LNCAP (cell line): ENCODE data around the gene CNOT10.

Experiments used
- TF ChIP-seq, protein P1 (sequence below): fragments of 450-650 bp; IDR thresholded peaks from 2 replicates; pipeline ENCODE4 v1.5.1; 2017; ENCODE audit warnings: mild to moderate bottlenecking

Gene CNOT10

DNA sequence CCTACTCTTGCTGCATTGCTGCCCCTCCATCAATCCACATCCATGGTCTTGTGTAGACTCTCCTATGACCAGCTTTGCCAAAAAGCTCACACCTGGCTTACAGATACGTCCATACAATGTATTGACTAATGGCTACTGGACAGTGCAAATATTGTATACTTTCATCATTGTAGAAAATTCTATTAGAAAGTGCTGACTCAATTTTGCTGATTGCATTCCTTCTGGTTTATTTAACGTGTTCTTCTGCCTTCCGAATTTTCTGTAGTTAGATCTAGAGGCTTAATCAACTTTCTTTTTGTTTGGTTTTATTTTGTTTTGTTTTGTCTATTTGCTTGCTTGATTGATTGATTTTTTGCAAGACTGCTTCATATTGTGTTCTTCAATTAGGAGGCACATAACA lies 29.8 kb upstream of the CNOT10 start:
- TF ChIP-seq, protein P1, sequence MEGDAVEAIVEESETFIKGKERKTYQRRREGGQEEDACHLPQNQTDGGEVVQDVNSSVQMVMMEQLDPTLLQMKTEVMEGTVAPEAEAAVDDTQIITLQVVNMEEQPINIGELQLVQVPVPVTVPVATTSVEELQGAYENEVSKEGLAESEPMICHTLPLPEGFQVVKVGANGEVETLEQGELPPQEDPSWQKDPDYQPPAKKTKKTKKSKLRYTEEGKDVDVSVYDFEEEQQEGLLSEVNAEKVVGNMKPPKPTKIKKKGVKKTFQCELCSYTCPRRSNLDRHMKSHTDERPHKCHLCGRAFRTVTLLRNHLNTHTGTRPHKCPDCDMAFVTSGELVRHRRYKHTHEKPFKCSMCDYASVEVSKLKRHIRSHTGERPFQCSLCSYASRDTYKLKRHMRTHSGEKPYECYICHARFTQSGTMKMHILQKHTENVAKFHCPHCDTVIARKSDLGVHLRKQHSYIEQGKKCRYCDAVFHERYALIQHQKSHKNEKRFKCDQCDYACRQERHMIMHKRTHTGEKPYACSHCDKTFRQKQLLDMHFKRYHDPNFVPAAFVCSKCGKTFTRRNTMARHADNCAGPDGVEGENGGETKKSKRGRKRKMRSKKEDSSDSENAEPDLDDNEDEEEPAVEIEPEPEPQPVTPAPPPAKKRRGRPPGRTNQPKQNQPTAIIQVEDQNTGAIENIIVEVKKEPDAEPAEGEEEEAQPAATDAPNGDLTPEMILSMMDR: no peak

GRCh38 chr3:32660634-32661033 lies 24.4 kb upstream of the CNOT10 start:
- TF ChIP-seq, protein P1: no peak

DNA sequence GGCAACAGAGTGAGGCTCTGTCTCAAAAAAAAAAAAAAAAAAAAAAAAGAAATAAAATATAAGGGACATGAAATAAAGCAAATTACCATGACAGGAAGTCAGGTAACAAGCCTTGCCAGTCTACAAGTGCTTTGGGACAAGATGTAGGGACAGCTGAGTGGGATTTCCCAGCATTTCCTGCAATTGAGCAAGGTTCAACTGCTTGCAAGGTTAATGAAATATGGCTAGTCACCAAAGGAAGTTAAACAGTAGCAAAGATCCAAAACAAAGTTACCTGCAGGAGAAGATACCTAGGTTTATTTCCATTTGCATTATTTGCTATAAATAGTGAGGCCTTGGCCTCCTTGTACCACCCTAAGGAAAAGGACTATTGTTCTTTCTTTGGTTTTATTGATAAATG lies 22.3 kb upstream of the CNOT10 start:
- TF ChIP-seq, protein P1: no peak

DNA sequence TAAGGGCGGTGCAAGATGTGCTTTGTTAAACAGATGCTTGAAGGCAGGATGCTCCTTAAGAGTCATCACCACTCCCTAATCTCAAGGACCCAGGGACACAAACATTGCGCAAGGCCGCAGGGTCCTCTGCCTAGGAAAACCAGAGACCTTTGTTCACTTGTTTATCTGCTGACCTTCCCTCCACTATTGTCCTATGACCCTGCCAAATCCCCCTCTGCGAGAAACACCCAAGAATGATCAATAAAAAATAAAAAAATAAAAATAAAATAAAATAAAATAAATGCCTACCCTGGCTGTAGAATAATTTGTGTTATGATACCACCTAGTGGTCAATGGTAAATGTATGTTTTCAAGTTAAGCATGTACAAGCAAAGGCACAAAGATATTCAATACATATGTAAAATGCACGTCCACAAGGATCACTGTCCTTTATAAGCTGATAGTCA lies 20.3 kb upstream of the CNOT10 start:
- TF ChIP-seq, protein P1: peak; percentile 40; the same call in 1 of the 2 replicates

DNA sequence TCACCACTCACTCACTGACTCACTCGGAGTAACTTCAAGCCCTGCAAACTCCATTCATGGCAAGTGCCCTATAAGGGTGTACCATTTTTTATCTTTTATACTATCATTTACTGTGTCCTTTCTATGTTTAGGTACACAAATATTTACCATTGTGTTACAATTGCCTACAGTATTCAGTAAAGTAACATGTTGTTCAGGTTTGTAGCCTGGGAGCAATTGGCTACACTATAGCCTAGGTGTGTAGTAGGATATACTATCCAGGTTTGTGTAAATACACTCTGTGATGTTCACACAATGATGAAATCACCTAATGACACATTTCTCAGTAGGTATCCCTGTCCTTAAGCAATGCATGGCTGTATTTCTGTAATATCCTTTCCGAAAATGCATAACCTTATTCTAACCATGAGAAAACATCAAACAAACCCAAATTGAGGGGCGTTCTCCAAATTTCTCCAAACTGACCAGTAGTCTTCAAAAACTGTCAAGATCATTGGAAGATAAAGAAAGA lies 17.9 kb upstream of the CNOT10 start:
- TF ChIP-seq, protein P1: no peak

- TF ChIP-seq, protein P1: no peak
These were observed 9.8 kb upstream of the CNOT10 start for GRCh38 chr3:32675164-32675563.

DNA sequence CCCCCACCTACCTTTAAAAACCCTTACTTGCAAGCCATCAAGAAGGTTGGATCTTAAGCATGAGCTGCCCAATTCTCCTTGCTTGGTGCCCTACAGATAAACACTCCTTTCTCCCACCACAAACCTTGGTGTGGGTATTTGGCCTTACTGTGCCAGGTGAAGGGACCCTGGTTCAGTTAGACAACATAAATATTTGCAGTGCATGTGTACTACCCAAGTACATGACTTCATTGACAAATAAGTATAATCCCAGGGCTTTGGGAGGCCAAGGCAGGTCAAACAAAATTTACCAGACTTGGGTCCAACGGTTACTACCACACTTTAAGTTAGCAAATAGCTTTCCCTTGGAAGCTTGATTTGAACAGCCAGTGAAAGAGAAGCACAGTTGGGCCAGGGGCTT lies 9.3 kb upstream of the CNOT10 start:
- TF ChIP-seq, protein P1: no peak

- TF ChIP-seq, protein P1: no peak
These were observed 3.2 kb upstream of the CNOT10 start for GRCh38 chr3:32681811-32682210.
